NCI-H2227 (cell line): ENCODE data around the gene YEATS2.
"Not testable (repeated sequence)": the region's sequence is repeated elsewhere in the genome, so short reads cannot be mapped to it uniquely, and the experiment has no call there.

Experiments used
- DNase-seq: peaks from one replicate; lab custom pipeline; 2025; ENCODE audit not compliant: unreplicated experiment; lab: John Stamatoyannopoulos, UW

The YEATS2 gene

GRCh38 chr3:183697610-183698317 is at the start of gene YEATS2:
Gene YEATS2 (plus strand): TSS chr3:183697797. CDS start chr3:183715163, 17,366 bp downstream.
- peak; percentile 87 for DNase-seq

DNA sequence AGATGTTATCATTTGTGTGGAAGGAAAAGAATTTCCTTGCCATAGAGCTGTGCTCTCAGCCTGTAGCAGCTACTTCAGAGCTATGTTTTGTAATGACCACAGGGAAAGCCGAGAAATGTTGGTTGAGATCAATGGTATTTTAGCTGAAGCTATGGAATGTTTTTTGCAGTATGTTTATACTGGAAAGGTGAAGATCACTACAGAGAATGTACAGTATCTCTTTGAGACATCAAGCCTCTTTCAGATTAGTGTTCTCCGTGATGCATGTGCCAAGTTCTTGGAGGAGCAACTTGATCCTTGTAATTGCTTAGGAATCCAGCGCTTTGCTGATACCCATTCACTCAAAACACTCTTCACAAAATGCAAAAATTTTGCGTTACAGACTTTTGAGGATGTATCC is 47.0 kb upstream of the YEATS2 start:
- no peak for DNase-seq

DNA sequence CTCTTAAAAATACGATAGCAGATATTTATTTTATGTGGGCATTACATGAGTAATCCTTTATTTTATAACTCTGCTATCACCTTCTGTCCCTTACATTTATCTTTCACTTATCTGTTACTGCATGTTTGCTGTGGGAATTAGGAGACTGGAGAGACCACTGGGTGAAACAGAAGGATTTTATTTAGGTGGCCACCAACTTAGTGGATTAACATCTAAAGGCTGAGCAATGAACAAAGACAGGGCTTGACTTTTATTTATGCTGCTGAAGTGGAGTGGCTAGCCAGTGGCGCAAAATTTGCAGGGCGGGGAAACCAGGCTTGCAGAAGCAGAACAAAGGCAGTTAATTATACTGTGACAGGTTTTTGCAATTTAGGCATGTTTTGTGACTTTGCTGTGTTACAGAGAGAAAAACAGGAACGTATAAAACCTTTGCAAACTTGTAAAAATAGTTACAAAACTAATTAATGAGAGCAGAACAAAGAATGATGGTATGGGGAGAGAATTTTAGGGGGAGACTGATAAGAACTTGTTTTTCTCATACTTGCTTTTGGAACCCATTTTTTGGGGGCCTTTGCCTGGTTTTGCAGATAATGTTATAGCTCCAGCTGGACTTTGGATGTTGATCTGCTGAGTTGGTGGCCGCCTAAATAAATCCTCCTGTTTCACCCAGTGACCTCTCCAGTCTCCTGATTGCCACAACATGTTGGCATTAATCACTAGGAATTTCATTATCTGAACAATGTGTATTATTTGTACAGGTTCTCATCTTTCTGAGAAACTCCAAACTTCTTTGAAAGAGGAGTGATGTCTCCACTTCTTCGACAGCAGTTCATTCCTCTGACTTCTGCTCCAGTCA is 44.2 kb upstream of the YEATS2 start:
- peak; percentile 19 for DNase-seq

DNA sequence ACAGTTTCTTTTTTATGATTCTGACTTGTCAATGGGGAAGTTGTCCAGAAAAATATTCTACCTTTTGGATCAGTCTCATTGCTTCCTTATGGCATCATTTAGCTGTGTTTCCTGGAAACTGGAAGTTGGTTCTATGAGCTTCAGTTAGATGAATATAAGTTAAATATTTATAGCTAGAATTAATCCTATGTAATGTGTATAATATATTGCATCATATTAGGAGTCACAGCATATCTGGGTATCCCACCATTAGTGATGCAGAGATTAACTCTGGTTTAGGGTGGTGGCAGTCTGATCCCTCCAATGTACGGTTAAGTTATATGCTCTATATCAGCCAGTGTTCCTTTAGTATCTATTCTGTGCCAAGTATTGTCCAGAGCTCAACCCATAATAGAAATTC is 42.9 kb upstream of the YEATS2 start:
- no peak for DNase-seq

- DNase-seq: no peak
Measured at GRCh38 chr3:183662099-183662498, 35.5 kb upstream of the YEATS2 start.

DNA sequence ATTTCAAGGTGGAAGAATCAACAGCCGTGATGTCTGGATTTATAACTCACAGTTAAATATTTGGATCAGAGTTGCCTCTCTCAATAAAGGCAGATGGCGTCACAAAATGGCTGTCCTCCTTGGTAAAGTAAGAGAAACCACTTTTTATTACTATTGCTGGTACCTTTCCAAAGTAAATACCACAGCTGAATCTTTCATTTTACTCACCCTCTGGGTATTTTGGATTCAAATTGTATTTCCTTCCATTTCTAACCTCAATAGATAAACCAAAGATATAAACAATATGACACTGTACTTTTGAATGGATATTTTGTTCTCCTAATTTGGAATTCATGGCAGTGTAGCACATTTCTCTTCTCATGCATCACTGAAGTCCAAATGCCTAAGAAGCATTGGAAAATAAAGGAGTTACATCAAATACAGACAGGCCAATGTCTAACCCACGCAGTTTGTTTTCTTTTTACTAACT is 32.6 kb upstream of the YEATS2 start:
- DNase-seq: no peak

GRCh38 chr3:183680061-183680460 is 17.5 kb upstream of the YEATS2 start:
- DNase-seq: no peak

- DNase-seq: no peak
Measured at GRCh38 chr3:183687705-183688104, 9.9 kb upstream of the YEATS2 start.

DNA sequence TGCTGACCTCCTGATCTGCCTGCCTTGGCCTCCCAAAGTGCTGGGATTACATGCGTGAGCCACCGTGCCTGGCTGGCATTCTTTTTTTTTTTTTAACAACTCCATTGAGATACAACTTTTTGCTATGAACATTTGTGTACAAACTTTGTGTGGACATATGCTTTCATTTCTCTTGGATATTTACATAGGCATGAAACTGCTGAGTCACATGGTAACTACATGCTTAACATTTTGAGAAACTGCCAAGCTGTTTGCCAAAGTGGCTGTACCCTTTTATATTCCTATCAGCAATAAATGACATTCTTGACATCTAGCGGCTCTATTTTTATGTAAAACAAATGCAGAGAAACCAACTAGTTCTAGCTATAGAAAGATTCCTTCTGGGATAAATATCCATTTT is 8.7 kb upstream of the YEATS2 start:
- no peak for DNase-seq

- DNase-seq: not testable (repeated sequence)
Measured at GRCh38 chr3:183689621-183690020, 8.0 kb upstream of the YEATS2 start.

DNA sequence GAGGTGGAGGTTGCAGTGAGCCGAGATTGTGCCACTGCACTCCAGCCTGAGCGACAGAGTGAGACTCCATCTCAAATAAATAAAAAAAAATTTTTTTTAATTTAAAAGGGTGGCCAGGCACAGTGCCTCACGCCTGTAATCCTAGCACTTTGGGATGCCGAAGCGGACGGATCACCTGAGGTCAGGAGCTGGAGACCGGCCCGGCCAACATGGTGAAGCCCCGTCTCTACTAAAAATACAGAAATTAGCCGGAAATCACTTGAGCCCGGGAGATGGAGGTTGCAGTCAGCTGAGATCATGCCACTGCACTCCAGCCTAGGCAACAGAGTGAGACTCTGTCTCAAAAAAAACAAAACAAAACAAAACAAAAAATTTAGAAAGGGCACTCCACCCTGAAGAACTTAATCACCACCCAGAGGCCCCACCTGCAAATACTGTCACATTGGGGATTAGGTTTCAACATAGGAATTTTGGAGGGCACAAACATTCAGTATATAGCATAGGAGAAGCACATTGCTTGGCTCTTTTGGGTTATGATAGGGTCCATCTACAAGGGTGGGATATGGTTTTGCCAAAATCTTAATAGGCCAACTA is 7.1 kb upstream of the YEATS2 start:
- no peak for DNase-seq

GRCh38 chr3:183692436-183692835 is 5.2 kb upstream of the YEATS2 start:
- DNase-seq: no peak

- no peak for DNase-seq
Measured at GRCh38 chr3:183695569-183696364, 1.8 kb upstream of the YEATS2 start.

GRCh38 chr3:183697123-183697609 is 431 bp upstream of the YEATS2 start:
- no peak for DNase-seq

DNA sequence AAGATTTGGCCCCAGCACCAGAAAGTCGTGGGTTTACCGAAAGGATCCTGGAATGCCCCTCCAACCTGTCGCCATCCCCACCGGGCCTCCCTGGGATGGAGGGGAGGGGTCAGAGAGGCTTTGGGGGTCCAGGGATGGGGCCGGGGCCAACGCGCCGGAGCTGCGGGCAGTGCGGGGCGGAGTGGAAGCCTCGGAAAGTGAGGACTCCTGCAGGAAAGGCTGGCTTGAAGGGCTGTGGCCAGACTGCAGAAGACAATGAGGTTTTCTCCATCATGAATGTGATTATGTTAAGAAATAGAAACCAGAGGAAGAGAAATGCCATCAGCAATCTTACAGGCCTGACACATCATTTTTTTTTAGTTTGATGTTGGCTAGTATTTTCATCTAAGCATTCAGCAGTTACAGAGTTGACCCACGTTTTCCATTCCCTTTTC is 738 bp downstream of the YEATS2 start:
- DNase-seq: peak; percentile 33

- DNase-seq: no peak
Measured at GRCh38 chr3:183698756-183699155, 1.2 kb downstream of the YEATS2 start.

GRCh38 chr3:183699238-183699947 is 1.8 kb downstream of the YEATS2 start:
- no peak for DNase-seq

- no peak for DNase-seq
Measured at GRCh38 chr3:183701744-183702143, 4.1 kb downstream of the YEATS2 start.

DNA sequence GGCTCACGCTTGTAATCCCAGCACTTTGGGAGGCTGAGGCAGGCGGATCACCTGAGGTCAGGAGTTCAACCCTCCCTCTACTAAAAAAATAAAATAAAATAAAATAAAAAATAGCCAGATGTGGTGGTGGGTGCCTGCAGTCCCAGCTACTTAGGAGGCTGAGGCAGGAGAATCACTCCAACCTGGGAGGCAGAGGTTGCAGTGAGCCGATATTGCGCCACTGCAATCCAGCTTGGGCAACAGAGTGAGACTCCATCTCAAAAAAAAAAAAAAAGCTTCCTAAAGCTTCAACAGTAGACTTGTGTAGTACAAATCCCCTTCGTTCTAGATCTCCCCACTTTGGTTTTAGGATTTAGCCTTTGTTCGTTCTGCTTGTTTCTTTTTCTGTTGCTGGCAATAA is 6.3 kb downstream of the YEATS2 start:
- not testable (repeated sequence) for DNase-seq

GRCh38 chr3:183710231-183710630 is 12.6 kb downstream of the YEATS2 start:
- DNase-seq: no peak
